Cardiac septum (tissue), 1 donor: ENCODE measurements around the gene CLEC16A. TPM values are rescaled to one million over a fixed set of nuclear protein-coding genes. Genes with fewer than 3 reads are reported as not detected.

ENCODE experiments used
- DNase-seq: peaks from one replicate; pipeline ENCODE4 v3.0.0-alpha.2; 2020; ENCODE audit warnings: low spot score
- intact Hi-C: fragments of 100-400 bp; cut with DNase I; formaldehyde crosslinking; loops from one replicate; pipeline ENCODE4 v1.14.0; 2022
- total RNA-seq: library from RNA; stranded (reverse); fragmentation: NEBNext Ultra II Directional; extraction: Animal tissue kit (Norgen Biotek cat#: 25700); gene quantifications from one replicate; pipeline ENCODE4 v1.2.1, GENCODE V29; 2021
- donor health status: DM: no; HTN: no; CAD: no.

Gene CLEC16A
- total RNA-seq, 1 donor from 2014 or later: 28.4 TPM

- no peak for DNase-seq
Measured at GRCh38 chr16:11082860-11083388, 138.6 kb downstream of the CLEC16A start.

GRCh38 chr16:11084484-11084875 lies 140.1 kb downstream of the CLEC16A start:
- intact Hi-C loops: no loop called here
- no peak for DNase-seq

More at GRCh38 chr16:11082860-11083388, 138.6 kb downstream of the CLEC16A start:
- intact Hi-C loops: no loop called here

- intact Hi-C loops: no loop called here
- DNase-seq: no peak
Measured at GRCh38 chr16:11084876-11085485, 140.6 kb downstream of the CLEC16A start.

- intact Hi-C loops: no loop called here
- DNase-seq: no peak
Measured at GRCh38 chr16:11085916-11086315, 141.6 kb downstream of the CLEC16A start.

GRCh38 chr16:11087691-11088073 lies 143.3 kb downstream of the CLEC16A start:
- peak; percentile 33 for DNase-seq

GRCh38 chr16:11088074-11088730 lies 143.8 kb downstream of the CLEC16A start:
- peak; percentile 61 for DNase-seq
- intact Hi-C loops: no loop called here

More at GRCh38 chr16:11087691-11088073, 143.3 kb downstream of the CLEC16A start:
- intact Hi-C loops: no loop called here

GRCh38 chr16:11088831-11089230 lies 144.5 kb downstream of the CLEC16A start:
- intact Hi-C loops: no loop called here
- DNase-seq: peak; percentile 59

- peak; percentile 39 for DNase-seq
- intact Hi-C loops: no loop called here
Measured at GRCh38 chr16:11089504-11090124, 145.2 kb downstream of the CLEC16A start.

- intact Hi-C loops: no loop called here
- peak; percentile 46 for DNase-seq
Measured at GRCh38 chr16:11090232-11090631, 145.9 kb downstream of the CLEC16A start.

GRCh38 chr16:11091021-11091785 lies 146.8 kb downstream of the CLEC16A start:
- no peak for DNase-seq
- intact Hi-C loops: no loop called here

- no peak for DNase-seq
- intact Hi-C loops: no loop called here
Measured at GRCh38 chr16:11092788-11093571, 148.6 kb downstream of the CLEC16A start.

- intact Hi-C loops: no loop called here
- DNase-seq: no peak
Measured at GRCh38 chr16:11093572-11094074, 149.3 kb downstream of the CLEC16A start.

- no peak for DNase-seq
- intact Hi-C loops: no loop called here
Measured at GRCh38 chr16:11094075-11094856, 149.9 kb downstream of the CLEC16A start.

GRCh38 chr16:11094857-11095565 lies 150.6 kb downstream of the CLEC16A start:
- intact Hi-C loops: no loop called here
- no peak for DNase-seq

GRCh38 chr16:11095935-11096334 lies 151.6 kb downstream of the CLEC16A start:
- no peak for DNase-seq
- intact Hi-C loops: no loop called here

- intact Hi-C loops: no loop called here
- DNase-seq: no peak
Measured at GRCh38 chr16:11097094-11097786, 152.9 kb downstream of the CLEC16A start.

GRCh38 chr16:11097787-11098167 lies 153.4 kb downstream of the CLEC16A start:
- intact Hi-C loops: no loop called here
- DNase-seq: no peak
